ENCODE measurements around the gene SNAPIN. TPM values are rescaled to one million over a fixed set of nuclear protein-coding genes. Genes with fewer than 3 reads are reported as not detected.

SNAPIN gene
- total RNA-seq, 1 experiment from 2014 or later, result 39.1 TPM

DNA sequence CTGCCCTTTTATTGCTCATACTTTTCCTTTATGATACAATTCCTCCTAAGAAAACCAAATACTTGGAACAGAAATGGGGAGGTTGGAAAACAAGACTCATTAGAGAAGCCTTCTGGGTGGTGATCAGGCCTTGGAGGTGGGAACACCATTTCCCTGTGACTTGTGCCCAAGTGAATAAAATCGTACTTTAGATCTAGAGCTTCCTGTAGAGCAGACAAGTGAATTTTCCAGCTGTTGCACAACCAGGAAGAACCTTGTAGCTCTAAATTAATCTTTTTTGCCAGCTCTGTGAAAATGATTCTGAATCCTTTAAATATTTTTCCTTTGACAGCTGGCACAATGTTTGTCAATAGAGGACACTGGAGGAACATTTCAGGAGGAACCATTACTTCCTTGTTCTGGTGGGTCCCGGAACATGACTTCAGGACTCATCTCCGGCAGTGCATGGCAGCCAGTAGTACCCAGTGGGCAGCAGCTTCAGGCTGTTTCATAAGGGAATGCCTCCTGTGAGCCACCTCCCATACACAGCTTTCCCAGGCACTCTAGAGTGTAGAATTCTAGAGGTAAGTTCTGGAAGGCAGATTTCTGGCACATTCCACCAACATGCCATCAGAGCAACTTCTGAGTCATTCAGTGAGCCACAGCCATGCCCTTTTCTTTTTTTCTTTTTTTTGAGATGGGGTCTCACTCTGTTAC is 5.5 kb upstream of the SNAPIN start:
- Histone ChIP-seq H3K79me2 (ENCODE audit: insufficient read depth, low read length) (no peaks in the 10 kb centered on the region), H3K4me1 (ENCODE audit: control insufficient read depth in 1 of 2, insufficient read depth in 2 of 2, low read length in 2 of 2) (peaks cover 2 to 12% of the 10 kb centered on the region in 2 experiments; a peak in 3 of 4 replicates), H3K4me3 (replicated peaks in 1 of 2; ENCODE audit: low read depth in 1 of 2, low read length in 2 of 2) (no peak overlapping the region), H3K9me3 (ENCODE audit: control insufficient read depth in 1 of 2, insufficient read depth in 1 of 2, low read depth in 1 of 2, low read length in 2 of 2) (no peaks in the 10 kb centered on the region), H3K9ac (ENCODE audit: low read length) (no peak overlapping the region), H3K4me2 (ENCODE audit: low read length) (no peak overlapping the region), H4K20me1 (ENCODE audit: insufficient read depth) (no peaks in the 10 kb centered on the region), H2AFZ (ENCODE audit: low read depth, low read length, poor library complexity, severe bottlenecking) (no peak overlapping the region), H3K36me3 (ENCODE audit: control insufficient read depth in 1 of 2, insufficient read depth in 2 of 2, low read length in 2 of 2) (no peaks in the 10 kb centered on the region), H3K9me2 (ENCODE audit: insufficient read depth) (no peaks in the 10 kb centered on the region), H3K27me3 (ENCODE audit: insufficient read depth, low read length) (no peaks in the 10 kb centered on the region), H3K27ac (ENCODE audit: low read depth, low read length) (no peak overlapping the region)
- no peak for DNase-seq (ENCODE audit: low read depth, low spot score)
- intact Hi-C loops (cut with micrococcal nuclease), result no loop called here
- ChIA-PET RAD21 (ENCODE audit: low non-redundant PET in 1 of 2, low total read pairs in 2 of 2, uncharacterized antibody in 2 of 2, unreplicated experiment in 2 of 2) (no interaction called here), POLR2A (interaction anchor here (2.3 kb wide), 1 partner anchor 25 kb away, joined by 7 read pairs; the partner anchor contains the start of genes S100A1 and S100A13), CTCF (no interaction called here)
- ATAC-seq, result no peak
- BruUV-seq (replicated peaks), result no TSS peak
- no peak for TF ChIP-seq CEBPB (IDR thresholded peaks at IDR 0.05; ENCODE audit: low read depth)
- TF ChIP-seq SIN3A (IDR thresholded peaks at IDR 0.05; ENCODE audit: low read depth), result no peak
- no peak for TF ChIP-seq YY1 (IDR thresholded peaks at IDR 0.05; ENCODE audit: extremely low read depth, insufficient replicate concordance, low read depth, low read length)
- no peak for TF ChIP-seq EZH2phosphoT487 (IDR thresholded peaks at IDR 0.05; ENCODE audit: borderline replicate concordance)
- no peak for TF ChIP-seq POLR2A (IDR thresholded peaks at IDR 0.05; ENCODE audit: borderline replicate concordance, extremely low read depth, insufficient read depth, insufficient read length)
- TF ChIP-seq EZH2 (IDR thresholded peaks at IDR 0.05), result no peak
- no peak for TF ChIP-seq MAX (IDR thresholded peaks at IDR 0.05)

- peaks cover 12% of the 10 kb centered on the region for H3K79me2 ChIP-seq (ENCODE audit: insufficient read depth, low read length)
- ChIA-PET POLR2A (interaction anchor here (1.2 kb wide), 1 partner anchor 28 kb away, joined by 3 read pairs; the partner anchor contains the start of gene S100A13), CTCF (no interaction called here), RAD21 (ENCODE audit: low non-redundant PET in 1 of 2, low total read pairs in 2 of 2, uncharacterized antibody in 2 of 2, unreplicated experiment in 2 of 2) (no interaction called here)
- no peak overlapping the region for H3K9ac ChIP-seq (ENCODE audit: low read length)
- no peak for DNase-seq (ENCODE audit: low read depth, low spot score)
- no peaks in the 10 kb centered on the region for H4K20me1 ChIP-seq (ENCODE audit: insufficient read depth)
- H3K9me2 ChIP-seq (ENCODE audit: insufficient read depth), result no peaks in the 10 kb centered on the region
- H3K27me3 ChIP-seq (ENCODE audit: insufficient read depth, low read length), result no peaks in the 10 kb centered on the region
- intact Hi-C loops (cut with micrococcal nuclease), result no loop called here
- H3K27ac ChIP-seq (ENCODE audit: low read depth, low read length), result no peak overlapping the region
- peaks cover 10 to 28% of the 10 kb centered on the region in 2 experiments; a peak in 3 of 4 replicates for H3K4me1 ChIP-seq (ENCODE audit: control insufficient read depth in 1 of 2, insufficient read depth in 2 of 2, low read length in 2 of 2)
- BruUV-seq (replicated peaks), result no TSS peak
- no peak overlapping the region for H3K4me3 ChIP-seq (replicated peaks in 1 of 2; ENCODE audit: low read depth in 1 of 2, low read length in 2 of 2)
- H3K9me3 ChIP-seq (ENCODE audit: control insufficient read depth in 1 of 2, insufficient read depth in 1 of 2, low read depth in 1 of 2, low read length in 2 of 2), result no peaks in the 10 kb centered on the region
- H2AFZ ChIP-seq (ENCODE audit: low read depth, low read length, poor library complexity, severe bottlenecking), result no peak overlapping the region
- no peaks in the 10 kb centered on the region for H3K36me3 ChIP-seq (ENCODE audit: control insufficient read depth in 1 of 2, insufficient read depth in 2 of 2, low read length in 2 of 2)
- H3K4me2 ChIP-seq (ENCODE audit: low read length), result no peak overlapping the region
- no peak for ATAC-seq
- TF ChIP-seq CBX3 (IDR thresholded peaks at IDR 0.05; ENCODE audit: low read depth) (no peak), EZH2 (IDR thresholded peaks at IDR 0.05) (no peak), ZFX (IDR thresholded peaks at IDR 0.05) (no peak)
- TF ChIP-seq, protein P1, sequence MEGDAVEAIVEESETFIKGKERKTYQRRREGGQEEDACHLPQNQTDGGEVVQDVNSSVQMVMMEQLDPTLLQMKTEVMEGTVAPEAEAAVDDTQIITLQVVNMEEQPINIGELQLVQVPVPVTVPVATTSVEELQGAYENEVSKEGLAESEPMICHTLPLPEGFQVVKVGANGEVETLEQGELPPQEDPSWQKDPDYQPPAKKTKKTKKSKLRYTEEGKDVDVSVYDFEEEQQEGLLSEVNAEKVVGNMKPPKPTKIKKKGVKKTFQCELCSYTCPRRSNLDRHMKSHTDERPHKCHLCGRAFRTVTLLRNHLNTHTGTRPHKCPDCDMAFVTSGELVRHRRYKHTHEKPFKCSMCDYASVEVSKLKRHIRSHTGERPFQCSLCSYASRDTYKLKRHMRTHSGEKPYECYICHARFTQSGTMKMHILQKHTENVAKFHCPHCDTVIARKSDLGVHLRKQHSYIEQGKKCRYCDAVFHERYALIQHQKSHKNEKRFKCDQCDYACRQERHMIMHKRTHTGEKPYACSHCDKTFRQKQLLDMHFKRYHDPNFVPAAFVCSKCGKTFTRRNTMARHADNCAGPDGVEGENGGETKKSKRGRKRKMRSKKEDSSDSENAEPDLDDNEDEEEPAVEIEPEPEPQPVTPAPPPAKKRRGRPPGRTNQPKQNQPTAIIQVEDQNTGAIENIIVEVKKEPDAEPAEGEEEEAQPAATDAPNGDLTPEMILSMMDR (IDR thresholded peaks at IDR 0.05 in 2 of 3, conservative IDR thresholded peaks at IDR 0.05 in 1 of 3; ENCODE audit: borderline replicate concordance in 1 of 3, insufficient read depth in 1 of 3, low read depth in 2 of 3, low read length in 2 of 3), result no peak
These were observed 3.2 kb upstream of the SNAPIN start for GRCh38 chr1:153655333-153655732.
